Left hindlimb (tissue), 1 donor: ENCODE measurements around the gene ITPRID1.

Source experiments
- DNase-seq: peaks from one replicate; pipeline ENCODE4 v3.0.0-alpha.2; 2018

ITPRID1 gene

DNA sequence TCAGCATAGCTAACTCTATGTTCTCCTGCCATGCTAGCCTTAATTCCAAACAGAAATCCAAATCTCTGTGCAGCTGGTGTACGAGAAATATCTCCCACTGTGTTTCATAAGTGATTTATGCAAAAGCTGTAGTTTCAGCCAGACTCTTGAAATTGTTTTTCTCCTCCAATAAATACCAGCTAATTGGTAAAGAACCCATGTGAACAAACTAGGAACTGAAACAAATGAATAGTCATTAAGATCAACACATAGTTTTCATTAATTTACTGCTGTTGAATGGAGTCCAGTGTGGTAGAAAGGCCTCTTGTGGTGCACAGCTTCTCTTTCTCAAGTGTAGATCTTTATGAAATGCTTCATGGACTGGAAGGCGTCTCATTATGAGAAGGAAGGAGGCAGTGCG is 191.5 kb downstream of the ITPRID1 start:
- no peak for DNase-seq

DNA sequence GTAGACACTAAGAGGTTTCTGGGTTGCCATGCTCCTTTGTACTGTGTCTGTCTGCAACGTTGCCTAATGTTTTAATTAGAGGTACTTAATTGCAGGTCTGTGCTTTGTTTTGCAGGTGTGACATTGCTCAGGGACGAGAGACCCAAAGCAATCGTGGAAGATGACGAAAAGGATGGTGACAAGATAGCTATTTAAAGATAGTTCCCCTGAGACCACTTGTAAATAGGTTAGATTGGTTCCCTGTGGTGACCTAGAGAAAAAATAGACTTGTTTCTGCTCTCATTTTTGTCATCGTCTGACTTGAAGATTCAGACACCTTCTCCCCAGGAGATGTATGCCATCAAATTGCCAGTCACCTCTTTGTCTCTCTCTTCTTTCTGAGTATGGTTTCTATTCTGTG is 193.2 kb downstream of the ITPRID1 start:
- no peak for DNase-seq
